GM18502 (cell line): ENCODE data around the gene SNRPA.
A peak's percentile ranks its signal among the peaks of the same experiment; 100 is the strongest.
"Not testable (repeated sequence)": the region's sequence is repeated elsewhere in the genome, so short reads cannot be mapped to it uniquely, and the experiment has no call there.

ENCODE experiments used
- ATAC-seq: cut with Tn5 transposase; IDR thresholded peaks from one replicate; pipeline ENCODE4 v1.9.1; 2021; ENCODE audit warnings: mild to moderate bottlenecking; ENCODE audit not compliant: unreplicated experiment, poor library complexity

The SNRPA gene

DNA sequence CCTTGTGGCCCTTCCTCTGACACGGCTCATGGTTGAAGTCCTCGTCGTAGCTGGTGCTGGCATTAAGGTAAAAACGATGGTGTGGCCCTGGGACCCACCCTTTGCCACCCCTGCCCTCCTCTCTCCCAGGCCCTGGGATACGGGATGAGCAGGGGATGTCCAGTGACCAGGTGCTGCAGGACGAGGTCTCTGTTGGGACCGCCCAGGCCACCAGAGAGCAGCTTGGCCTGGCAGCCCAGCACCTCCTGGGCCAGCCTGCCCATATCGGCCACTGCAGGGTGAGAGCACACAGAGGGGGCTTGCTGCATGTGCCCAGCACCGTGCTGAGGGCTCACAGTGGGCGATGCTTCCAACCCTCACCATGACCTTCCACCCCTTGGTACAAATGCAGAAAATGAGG is 7.1 kb upstream of the SNRPA start:
- ATAC-seq, result no peak

DNA sequence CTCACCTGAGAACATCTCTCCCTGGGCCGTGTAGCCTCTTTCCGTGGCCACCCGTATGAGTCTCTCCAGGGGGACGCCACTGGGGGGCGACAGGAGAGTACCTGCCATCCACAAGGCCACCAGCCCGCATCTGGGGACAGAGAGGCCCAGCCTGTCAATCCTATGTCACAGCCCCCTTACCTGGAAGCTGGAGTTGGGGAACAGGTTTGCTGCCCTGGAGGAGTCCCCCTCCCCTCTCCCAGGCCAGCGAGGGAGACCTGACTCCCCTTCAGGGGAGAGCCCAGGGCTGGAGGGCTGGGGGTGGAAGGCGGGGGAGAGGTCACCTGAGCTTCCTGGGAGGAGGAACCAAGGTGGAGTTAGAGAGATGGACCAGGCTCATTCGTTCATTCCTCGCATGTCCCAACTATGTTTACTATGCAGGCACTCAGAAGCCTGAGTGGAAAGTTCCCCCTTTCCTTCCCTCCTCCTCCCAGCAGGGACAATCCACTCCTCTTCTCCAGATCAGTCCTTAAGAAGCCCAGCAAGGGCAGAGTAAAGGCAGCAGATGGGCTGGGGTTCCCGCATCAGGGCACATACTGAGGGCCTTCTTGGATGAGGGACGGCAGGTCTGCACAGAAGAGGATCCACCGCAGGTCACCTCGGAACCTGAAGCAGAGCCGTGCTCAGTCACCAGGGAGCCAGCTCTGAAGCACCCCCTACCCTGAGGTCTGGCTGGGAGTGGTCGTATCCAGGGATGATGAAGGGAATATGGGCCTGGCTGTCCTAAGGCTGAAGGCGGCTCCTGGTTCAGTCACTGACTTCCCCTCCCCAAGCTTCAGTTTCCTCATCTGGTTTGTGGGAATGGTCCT is 6.2 kb upstream of the SNRPA start:
- ATAC-seq, result no peak

DNA sequence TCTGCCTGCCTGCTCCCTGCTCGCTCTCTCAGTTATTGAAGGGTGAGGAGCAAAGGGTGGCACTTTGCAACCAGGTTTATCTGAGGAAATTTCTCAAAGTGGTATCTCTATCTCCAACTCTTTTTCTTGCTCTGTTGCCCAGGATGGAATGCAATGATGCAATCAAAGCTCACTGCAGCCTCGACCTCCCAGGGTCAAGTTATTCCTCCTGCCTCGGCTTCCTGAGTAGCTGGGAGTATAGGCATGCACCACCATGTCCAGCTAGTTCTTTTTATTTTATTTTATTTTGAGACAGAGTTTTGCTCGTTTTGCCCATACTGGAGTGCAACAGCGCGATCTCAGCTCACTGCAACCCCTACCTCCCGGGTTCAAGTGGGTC is 5.6 kb upstream of the SNRPA start:
- ATAC-seq, result no peak

DNA sequence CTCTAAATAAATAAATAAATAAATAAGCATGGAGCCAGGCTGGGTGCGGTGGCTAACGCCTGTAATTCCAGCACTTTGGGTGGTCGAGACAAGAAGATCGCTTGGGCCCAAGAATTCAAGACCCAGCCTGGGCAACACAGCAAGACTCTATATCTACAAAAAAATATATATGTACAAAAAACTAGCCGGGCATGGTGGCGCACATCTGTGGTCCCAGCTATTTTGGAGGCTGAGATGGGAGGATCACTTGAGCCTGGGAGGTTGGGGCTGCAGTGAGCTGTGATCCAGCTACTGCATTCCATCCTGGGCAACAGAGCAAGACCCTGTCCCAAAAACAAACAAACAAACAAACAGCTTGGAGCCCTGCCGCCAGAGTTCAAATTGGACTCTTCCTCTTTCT is 3.5 kb upstream of the SNRPA start:
- no peak for ATAC-seq

DNA sequence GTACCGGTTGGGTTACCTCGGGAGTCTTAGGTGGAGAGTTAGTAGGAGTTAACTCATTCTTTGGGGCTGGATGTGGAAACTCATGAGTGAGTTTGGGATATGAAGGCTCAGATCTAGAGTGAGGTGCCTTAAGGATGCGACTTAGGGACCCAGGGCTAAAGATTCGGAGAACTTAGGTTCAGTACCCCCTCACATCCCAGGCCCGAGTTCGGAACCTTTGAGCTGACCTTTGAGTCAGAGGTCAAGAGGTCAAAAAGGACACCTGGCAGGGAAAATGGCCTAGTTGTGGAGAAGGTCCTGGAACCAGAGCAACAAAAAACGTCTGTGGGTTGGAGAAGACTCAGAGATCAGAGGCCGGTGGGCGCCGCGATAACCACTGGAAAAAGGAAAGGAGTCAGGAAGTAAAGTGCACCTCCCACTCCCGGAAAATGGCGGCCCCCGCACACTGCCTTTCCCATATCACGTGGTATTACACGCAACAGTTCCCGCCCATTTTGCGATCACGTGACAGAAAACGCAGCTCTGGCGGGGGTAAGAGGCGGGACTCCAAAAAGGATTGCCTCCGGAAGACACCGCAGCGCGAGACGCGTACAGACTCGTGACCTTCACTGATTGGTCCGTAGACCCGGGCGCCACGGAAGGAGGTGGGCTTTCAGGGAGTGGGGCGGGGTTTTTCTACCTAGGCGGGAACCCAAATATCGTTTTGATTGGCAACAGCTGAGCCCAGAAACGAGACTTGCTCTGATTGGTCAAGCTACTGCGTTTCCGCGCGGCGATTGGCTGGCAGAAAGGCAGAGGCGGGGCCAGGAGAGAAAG is 737 bp upstream of the SNRPA start, which contains the start of gene ACTMAP:
TSS of gene ACTMAP (minus strand) at position 420 of the 816 bp plus-strand sequence. CDS start 674 bp downstream, outside the sequence.
- peak; percentile 81 for ATAC-seq

DNA sequence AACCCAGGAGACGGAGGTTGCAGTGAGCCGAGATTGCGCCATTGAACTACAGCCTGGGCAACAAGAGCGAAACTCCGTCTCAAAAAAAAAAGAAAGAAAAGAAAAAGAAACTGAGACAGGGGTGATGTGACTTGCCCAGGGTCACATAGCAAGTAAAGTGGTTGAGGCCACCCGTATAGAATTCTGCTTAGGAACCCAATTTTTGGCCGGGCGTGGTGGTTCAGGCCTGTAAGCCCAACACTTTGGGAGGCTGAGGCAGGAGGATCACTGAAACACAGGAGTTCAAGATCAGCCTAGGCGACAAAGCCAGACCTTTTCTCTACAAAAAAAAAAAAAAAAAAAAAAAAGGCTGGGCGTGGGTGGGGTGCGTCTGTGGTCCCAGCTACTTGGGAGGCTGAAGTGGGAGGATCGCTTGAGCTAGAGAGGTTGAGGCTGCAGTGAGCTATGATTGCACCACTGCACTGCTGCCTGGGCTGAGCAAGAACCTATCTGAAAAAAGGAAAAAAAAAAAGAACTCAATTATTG is 1.3 kb downstream of the SNRPA start:
- no peak for ATAC-seq

DNA sequence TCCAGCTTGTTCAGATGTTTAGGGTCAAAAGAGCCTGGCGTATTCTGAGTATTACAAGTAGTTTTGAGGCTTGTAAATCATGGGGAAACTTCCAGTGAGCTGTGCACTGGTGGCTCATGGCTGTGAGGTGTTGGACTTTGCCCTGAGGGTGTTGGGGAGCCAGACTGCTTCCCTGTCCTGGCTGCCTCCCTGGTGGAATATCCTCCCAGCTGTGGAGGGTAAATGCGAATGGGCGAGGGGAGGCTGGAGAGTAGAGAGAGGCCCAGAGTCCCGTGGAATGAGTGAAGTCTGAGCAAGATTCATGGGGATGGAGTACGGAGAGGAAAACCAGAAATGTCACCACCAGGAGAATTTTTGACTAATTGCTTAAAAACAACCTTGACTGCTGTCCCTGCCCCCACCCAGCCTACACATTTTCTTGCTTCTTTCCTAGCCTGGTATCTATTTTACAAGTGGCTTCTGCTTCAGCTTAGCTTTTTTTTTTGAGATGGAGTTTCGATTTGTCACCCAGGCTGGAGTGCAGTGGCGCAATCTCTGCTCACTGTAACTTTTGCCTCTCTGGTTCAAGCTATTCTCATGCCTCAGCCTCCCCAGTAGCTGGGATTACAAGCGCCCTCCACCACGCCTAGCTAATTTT is 3.7 kb downstream of the SNRPA start:
- no peak for ATAC-seq

DNA sequence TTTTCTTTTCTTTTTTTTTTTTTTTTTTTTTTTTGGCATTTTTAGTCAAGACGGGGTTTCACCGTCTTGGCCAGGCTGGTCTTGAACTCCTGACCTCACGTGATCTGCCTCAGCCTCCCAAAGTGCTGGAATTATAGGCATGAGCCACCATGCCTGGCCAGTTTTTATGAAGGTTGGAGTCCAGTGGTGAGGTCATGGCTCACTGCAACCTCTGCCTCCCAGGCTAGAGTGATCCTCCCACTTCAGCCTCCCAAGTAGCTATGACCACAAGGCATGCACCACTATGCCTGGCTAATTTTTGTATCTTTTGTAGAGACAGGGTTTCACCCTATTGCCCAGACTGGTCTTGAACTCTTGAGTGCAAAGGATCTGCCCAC is 4.2 kb downstream of the SNRPA start:
- no peak for ATAC-seq

DNA sequence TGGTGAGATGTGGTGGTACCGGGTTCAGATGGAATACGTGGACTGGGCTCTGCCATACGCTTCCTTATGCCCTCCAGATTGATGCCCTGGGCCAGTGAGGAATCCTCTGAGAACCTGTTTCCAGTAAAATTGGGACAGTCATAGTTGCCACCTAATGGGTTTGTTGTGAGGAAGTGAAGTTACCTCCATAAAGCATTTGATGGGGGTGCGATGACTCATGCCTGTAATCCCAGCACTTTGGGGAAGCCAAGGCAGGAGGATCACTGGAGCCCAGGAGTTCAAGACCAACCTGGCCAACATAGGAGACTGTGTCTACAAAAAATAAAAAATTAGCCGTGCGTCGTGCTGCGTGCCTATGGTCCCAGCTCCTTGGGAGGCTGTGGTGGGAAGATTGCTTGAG is 4.8 kb downstream of the SNRPA start:
- ATAC-seq, result no peak

DNA sequence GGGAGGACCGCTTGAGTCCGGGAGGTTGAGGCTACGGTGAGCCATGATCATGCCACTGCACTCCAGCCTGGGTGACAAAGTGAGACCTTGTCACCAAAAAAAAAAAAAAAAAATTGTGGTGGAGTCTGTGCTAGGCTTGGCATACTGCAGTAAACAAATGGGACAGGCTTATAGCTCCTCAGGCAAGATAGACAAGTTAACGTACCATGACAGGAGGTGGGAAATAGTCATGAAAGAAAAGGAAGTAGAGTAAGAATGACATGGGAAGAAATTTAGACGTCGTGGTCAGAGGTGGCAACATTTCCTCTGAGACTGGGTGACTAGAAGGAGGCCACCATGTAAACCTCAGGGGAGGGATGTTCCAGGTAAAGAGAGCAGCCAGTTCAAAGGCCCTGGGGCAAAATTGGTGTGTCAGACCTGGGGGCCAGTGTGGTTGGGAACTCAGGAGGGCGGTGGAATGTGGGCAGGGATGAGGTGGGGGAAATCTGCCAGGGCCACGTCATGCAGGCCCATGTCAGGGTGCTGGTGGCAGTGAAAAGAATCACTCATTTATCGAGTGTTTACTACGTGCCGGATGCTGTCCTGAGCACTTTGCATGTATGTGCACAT is 5.6 kb downstream of the SNRPA start:
- ATAC-seq, result no peak

DNA sequence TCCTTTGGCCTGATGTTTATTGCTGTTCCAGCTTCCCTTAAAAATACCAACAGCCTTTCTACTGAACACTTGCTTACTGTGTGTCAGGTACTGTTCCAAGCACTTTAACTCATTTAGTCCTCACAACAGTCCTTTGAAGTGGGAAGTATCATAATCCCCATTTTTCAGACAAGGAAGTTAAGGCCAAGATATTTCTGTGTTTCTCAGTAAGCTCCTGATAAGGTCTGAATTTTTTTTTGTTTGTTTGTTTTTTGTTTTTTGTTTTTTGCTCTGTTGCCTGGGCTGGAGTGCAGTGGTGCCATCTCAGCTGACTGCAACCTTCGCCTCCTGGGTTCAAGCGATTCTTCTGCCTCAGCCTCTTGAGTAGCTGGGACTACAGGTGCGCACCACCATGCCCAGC is 7.5 kb downstream of the SNRPA start:
- ATAC-seq, result no peak

DNA sequence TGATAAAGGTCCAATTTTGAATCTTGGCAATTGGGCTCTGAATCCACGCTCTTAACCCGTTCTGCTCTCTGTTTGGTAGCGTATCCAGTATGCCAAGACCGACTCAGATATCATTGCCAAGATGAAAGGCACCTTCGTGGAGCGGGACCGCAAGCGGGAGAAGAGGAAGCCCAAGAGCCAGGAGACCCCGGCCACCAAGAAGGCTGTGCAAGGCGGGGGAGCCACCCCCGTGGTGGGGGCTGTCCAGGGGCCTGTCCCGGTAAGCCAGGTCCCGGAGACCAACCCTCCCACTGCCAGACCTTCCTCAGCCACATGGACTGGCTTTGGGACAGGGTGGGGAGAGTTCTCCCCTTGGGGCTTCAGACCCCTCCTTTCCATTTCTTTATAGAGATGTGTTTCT is 8.3 kb downstream of the SNRPA start:
- ATAC-seq, result no peak

DNA sequence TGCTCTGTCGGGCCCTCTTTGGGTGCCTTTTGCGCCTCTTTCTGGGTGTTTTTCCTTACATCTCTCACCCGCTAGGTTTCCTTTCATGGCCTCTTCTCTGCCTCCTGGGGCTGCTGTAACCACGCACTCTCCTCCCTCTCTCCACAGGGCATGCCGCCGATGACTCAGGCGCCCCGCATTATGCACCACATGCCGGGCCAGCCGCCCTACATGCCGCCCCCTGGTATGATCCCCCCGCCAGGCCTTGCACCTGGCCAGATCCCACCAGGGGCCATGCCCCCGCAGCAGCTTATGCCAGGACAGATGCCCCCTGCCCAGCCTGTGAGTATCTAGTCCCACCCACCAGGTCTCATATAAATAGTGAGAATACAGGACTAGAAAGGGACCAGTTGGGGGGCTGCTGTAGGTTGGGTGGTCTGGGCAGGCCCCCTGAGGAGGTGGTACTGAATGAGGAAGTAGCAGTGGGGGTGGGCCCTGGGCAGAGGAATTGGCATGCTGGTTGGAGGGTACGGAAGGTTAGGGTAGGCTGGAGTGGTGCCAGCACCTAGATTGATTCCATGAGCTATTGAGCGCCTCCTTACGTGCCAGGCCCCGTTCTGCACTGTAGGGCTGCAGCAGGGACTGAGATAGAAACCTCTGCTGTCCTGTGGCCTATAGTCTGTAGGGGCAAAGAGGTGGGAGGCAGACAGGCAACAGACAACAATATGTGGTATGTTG is 11.9 kb downstream of the SNRPA start:
- no peak for ATAC-seq

DNA sequence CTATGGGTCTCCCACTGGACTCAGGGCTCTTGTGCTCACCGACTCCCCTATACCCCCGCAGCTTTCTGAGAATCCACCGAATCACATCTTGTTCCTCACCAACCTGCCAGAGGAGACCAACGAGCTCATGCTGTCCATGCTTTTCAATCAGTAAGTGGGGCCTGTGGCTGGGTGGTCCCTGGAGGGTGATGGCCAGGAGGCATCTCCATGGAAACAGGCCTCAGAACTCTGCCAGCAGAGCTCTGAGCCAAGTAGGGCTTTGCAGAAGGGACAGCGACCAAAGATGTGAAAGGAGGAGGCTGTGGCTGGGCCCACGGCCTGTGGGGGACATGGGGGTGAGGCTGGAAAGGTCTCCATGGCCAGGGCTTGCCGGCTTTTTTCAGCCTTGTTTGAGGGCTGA is 12.5 kb downstream of the SNRPA start:
- no peak for ATAC-seq

DNA sequence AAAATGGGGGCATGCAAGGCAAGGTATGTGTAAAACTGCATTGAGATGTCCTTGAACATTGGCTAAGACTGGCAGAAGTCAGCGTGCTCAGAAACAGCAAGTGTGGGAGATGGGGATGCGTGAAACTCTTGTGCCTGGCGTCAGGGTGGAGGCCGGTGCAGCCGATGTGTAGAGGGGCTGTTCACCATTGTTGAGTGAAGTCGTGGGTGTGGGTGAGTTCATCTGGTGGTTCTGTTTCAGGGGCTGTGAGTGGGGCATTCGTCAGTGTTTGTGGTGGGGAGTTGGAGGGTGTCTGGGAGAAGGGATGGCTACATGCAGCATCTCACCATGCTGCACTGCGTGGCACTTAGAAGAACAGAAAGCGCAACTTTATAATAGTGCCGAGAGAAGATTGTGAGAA is 13.0 kb downstream of the SNRPA start:
- no peak for ATAC-seq

DNA sequence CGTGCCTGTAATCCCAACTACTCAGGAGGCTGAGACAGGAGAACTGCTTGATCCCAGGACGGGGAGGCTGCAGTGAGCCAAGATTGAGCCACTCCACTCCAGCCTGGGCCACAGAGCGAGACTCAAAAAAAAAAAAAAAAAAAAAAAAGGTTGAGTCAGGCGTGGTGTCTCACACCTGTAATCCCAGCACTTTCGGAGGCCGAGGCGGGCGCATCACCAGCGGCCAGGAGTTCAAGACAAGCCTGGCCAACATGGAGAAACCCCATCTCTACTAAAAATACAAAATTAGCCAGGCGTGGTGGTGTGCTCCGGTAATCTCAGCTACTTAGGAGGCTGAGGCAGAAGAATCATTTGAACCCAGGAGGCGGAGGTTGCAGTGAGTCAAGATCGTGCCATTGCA is 15.4 kb downstream of the SNRPA start:
- ATAC-seq, result not testable (repeated sequence)

DNA sequence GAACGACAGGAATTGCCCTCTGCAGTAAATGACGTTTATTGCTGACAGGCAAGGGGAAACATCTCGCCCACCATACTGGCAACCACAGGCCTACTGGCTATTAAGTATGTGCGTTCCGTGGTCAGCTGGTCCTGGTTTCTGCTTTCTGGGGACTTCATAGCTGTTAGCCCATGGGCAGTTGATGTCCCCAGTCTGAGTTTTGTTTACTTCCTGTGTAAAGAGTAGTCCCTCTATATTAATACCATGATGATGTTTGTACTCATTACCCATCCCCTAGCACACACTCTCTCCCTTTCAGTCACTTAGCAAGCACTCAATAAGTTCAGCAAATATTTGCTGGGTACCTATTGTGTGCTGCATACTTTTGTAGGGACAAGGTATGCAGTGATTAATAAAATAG is 17.9 kb downstream of the SNRPA start:
- no peak for ATAC-seq

DNA sequence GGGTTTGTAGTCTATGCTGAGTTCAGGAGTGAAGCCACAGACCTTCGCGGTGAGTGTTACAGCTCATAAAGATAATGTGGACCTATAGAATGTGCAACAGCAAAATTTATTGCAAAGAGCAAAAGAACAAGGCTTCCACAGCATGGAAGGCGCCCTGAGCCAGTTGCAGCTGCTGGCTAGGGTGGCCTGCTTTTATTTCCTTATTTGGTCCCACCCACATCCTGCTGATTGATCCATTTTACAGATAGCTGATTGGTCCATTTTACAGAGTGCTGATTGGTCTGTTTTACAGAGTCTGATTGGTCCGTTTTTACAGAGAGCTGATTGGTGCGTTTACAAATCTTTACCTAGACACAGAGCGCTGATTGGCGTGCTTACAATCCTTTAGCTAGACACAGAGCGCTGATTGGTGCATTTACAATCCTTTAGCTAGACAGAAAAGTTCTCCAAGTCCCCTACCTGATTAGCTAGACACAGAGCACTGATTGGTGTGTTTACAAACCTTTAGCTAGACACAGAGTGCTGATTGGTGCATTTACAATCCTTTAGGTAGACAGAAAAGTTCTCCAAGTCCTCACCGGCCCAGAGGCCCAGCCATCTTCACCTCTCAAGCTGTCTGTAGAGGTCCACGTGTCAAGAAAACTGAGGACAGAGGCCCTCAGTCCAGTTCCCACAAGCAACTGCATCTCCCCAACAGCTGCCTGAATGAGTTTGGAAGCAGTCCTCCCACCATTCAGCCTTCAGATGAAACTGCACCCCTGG is 20.3 kb downstream of the SNRPA start:
- ATAC-seq, result not testable (repeated sequence)
